Neural progenitor cell (in vitro differentiated cells): ENCODE results near the gene DMAC2L. TPM values are rescaled to one million over a fixed set of nuclear protein-coding genes. Genes with fewer than 3 reads are reported as not detected.

Experiments used
- DNase-seq: peaks from one replicate; pipeline ENCODE4 v3.0.0-alpha.2; 2016; ENCODE audit warnings: low spot score
- H2AFZ ChIP-seq: fragments of 200-600 bp; sonication (generic); replicated peaks from 2 replicates; pipeline ENCODE4 v1.6.1; 2016; ENCODE audit warnings: antibody characterized with exemption
- H3F3A ChIP-seq: fragments of 200-600 bp; sonication (generic); 2 replicates; pipeline ENCODE4 v1.6.1; 2016; ENCODE audit warnings: antibody characterized with exemption, low read depth
- H3K27ac ChIP-seq: fragments of 200-600 bp; sonication (generic); 2 replicates; pipeline ENCODE4 v1.5.1; 2016; ENCODE audit warnings: mild to moderate bottlenecking
- H3K27me3 ChIP-seq: fragments of 200-600 bp; sonication (generic); 2 replicates; pipeline ENCODE4 v1.6.1; 2016; ENCODE audit warnings: mild to moderate bottlenecking, moderate library complexity
- H3K36me3 ChIP-seq: fragments of 200-600 bp; sonication (generic); 2 replicates; pipeline ENCODE4 v1.5.1; 2016
- H3K4me1 ChIP-seq: fragments of 200-600 bp; sonication (generic); 2 replicates; pipeline ENCODE4 v1.6.1; 2016; ENCODE audit warnings: mixed run types
- H3K4me2 ChIP-seq: fragments of 200-600 bp; sonication (generic); 2 replicates; pipeline ENCODE4 v1.6.1; 2016
- H3K4me3 ChIP-seq: fragments of 200-600 bp; sonication (generic); 2 replicates; pipeline ENCODE4 v1.5.1; 2016
- H3K79me2 ChIP-seq: fragments of 200-600 bp; sonication (generic); 2 replicates; pipeline ENCODE4 v1.6.1; 2016; ENCODE audit warnings: low read depth
- H3K9ac ChIP-seq: fragments of 200-600 bp; sonication (generic); 2 replicates; pipeline ENCODE4 v1.6.1; 2016
- H3K9me3 ChIP-seq: fragments of 200-600 bp; sonication (generic); 2 replicates; pipeline ENCODE4 v1.5.1; 2016; ENCODE audit warnings: low read depth
- H4K20me1 ChIP-seq: fragments of 200-600 bp; sonication (generic); 2 replicates; pipeline ENCODE4 v1.6.1; 2016; ENCODE audit warnings: low read depth
- H3K27ac Mint-ChIP-seq: 3 replicates; pipeline ENCODE4 v1.8.0; 2021; ENCODE audit warnings: mixed read lengths
- H3K27me3 Mint-ChIP-seq: 2 replicates; pipeline ENCODE4 v1.8.0; 2022; ENCODE audit warnings: low read depth, mild to moderate bottlenecking, inconsistent platforms, moderate library complexity, mixed read lengths; ENCODE audit not compliant: insufficient read depth
- H3K36me3 Mint-ChIP-seq: 3 replicates; pipeline ENCODE4 v1.8.0; 2021; ENCODE audit warnings: mixed read lengths
- H3K4me1 Mint-ChIP-seq: 3 replicates; pipeline ENCODE4 v1.8.0; 2021; ENCODE audit warnings: mixed read lengths
- H3K4me3 Mint-ChIP-seq: 3 replicates; pipeline ENCODE4 v1.8.0; 2021; ENCODE audit warnings: mild to moderate bottlenecking, moderate library complexity, mixed read lengths
- H3K9me3 Mint-ChIP-seq: 3 replicates; pipeline ENCODE4 v1.8.0; 2020; ENCODE audit warnings: mixed read lengths
- CTCF ChIP-seq: fragments of 200-600 bp; sonication (generic); IDR thresholded peaks from 2 replicates; pipeline ENCODE4 v1.5.1; 2017; ENCODE audit warnings: antibody characterized with exemption, mild to moderate bottlenecking
- EZH2 ChIP-seq: fragments of 200-600 bp; sonication (generic); IDR thresholded peaks from 2 replicates; pipeline ENCODE4 v1.6.1; 2017; ENCODE audit warnings: antibody characterized with exemption, mild to moderate bottlenecking, moderate library complexity
- EZH2phosphoT487 ChIP-seq: fragments of 200-600 bp; sonication (generic); IDR thresholded peaks from 2 replicates; pipeline ENCODE4 v1.6.1; 2017; ENCODE audit warnings: antibody characterized with exemption
- total RNA-seq: library from RNA; depleted of rRNA; stranded (reverse); fragments of >200 nt; gene quantifications from 2 replicates; pipeline ENCODE4 v1.2.3, GENCODE V29; 2015; ENCODE audit warnings: low replicate concordance

DMAC2L gene
- total RNA-seq, 1 donor from 2014 or later, result 17.6 TPM

DNA sequence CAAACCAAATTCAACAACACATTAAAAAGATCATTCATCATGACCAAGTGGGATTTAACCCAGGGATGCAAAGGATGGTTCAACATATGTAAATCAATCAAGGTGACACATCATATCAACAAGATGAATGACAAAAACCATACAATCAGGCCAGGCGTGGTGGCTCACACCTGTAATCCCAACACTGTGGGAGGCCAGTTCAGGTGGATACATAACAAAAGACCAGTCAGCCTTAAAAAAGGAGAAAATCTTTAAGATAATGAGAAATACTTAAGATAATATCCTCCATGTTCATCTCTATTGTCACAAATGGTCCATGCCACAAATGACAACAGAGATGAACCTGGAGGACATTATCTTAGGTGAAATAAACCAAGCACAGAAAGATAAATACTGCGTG, 12.5 kb upstream of the DMAC2L start:
- no peaks in the 10 kb centered on the region for H3K27me3 ChIP-seq
- Mint-ChIP-seq H3K27ac (no peak overlapping the region), H3K9me3 (no peaks in the 10 kb centered on the region), H3K4me1 (no peaks in the 10 kb centered on the region), H3K27me3 (no peaks in the 10 kb centered on the region), H3K36me3 (peaks cover 31% of the 10 kb centered on the region), H3K4me3 (no peak overlapping the region)
- no peaks in the 10 kb centered on the region for H3K9me3 ChIP-seq
- no peak for DNase-seq
- peaks cover 7% of the 10 kb centered on the region for H3K36me3 ChIP-seq
- no peaks in the 10 kb centered on the region for H3F3A ChIP-seq
- no peaks in the 10 kb centered on the region for H3K4me1 ChIP-seq
- TF ChIP-seq EZH2phosphoT487, result no peak
- no peak for TF ChIP-seq CTCF
- no peak for TF ChIP-seq EZH2
- H3K4me2 ChIP-seq, result no peak overlapping the region
- H2AFZ ChIP-seq, result no peak overlapping the region
- H3K27ac ChIP-seq, result no peak overlapping the region
- no peaks in the 10 kb centered on the region for H4K20me1 ChIP-seq
- H3K4me3 ChIP-seq, result no peak overlapping the region
- no peak overlapping the region for H3K9ac ChIP-seq
- peaks cover 18% of the 10 kb centered on the region for H3K79me2 ChIP-seq

DNA sequence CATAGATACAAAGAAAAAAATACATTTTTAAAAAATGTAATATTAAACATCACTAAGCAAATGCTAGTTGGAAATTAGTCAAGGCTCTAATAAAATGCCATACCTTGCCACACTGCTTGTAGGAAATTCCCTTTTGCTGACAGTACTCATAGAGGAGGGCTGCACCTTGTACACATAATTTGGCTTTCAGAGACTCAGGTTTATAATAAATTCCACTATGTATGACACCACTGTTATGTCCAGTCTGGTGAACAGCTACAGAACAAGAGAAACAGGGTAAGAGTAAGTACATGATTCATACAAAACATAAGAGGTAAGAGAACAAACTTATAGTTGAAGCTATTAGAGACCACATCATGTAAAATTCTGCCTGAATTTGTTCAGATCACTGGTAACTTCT, 10.2 kb upstream of the DMAC2L start:
- H3F3A ChIP-seq, result no peaks in the 10 kb centered on the region
- Mint-ChIP-seq H3K36me3 (peaks cover 39% of the 10 kb centered on the region), H3K4me1 (no peaks in the 10 kb centered on the region), H3K27ac (no peak overlapping the region), H3K27me3 (no peaks in the 10 kb centered on the region), H3K9me3 (peaks cover 4% of the 10 kb centered on the region), H3K4me3 (no peak overlapping the region)
- H3K9ac ChIP-seq, result no peak overlapping the region
- no peaks in the 10 kb centered on the region for H3K9me3 ChIP-seq
- DNase-seq, result no peak
- H3K27me3 ChIP-seq, result no peaks in the 10 kb centered on the region
- no peak overlapping the region for H2AFZ ChIP-seq
- H4K20me1 ChIP-seq, result no peaks in the 10 kb centered on the region
- H3K4me3 ChIP-seq, result no peak overlapping the region
- no peak overlapping the region for H3K27ac ChIP-seq
- no peak overlapping the region for H3K4me2 ChIP-seq
- no peaks in the 10 kb centered on the region for H3K4me1 ChIP-seq
- H3K36me3 ChIP-seq, result peaks cover 3% of the 10 kb centered on the region
- no peak for TF ChIP-seq EZH2phosphoT487
- TF ChIP-seq EZH2, result no peak
- TF ChIP-seq CTCF, result no peak
- peaks cover 38% of the 10 kb centered on the region for H3K79me2 ChIP-seq

DNA sequence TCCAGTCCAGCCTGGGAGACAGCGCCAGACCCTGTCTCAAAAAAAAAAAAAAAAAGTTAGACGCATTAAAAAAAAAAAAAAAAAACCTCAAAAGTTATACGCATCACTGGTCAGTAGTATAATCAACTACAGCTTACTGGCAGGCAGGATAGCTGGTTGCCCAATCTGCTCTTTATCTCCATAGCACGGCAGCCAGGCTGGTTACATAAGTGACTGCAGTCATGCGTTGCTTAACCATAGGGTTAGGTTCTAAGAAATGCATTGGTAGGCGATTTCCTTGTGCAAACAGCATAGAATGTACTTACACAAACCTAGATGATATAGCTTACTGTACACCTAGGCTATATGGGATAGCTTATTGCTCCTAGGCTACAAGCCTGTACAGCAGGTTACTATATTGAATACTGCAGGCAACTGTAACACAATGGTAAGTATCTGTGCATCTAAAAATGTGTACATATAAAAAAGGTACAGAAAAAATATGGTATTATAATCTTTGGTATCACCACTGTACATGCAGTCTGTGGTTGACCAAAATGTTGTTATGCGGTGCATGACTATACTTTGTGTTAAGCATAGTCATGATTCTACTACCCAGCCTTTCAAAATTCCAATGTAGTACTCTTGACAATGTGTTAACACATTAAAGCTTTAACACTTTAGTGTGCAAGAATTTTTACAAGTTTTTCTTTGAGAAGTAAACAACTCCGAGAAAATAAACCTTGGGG, 8.2 kb upstream of the DMAC2L start:
- Histone ChIP-seq H3K79me2 (peaks cover 48% of the 10 kb centered on the region), H3K36me3 (peaks cover 3% of the 10 kb centered on the region), H4K20me1 (no peaks in the 10 kb centered on the region), H3F3A (no peaks in the 10 kb centered on the region), H3K4me3 (no peak overlapping the region), H3K9me3 (no peaks in the 10 kb centered on the region), H3K27me3 (no peaks in the 10 kb centered on the region), H3K4me2 (no peak overlapping the region), H3K27ac (no peak overlapping the region), H3K4me1 (no peaks in the 10 kb centered on the region), H2AFZ (no peak overlapping the region), H3K9ac (no peak overlapping the region)
- Mint-ChIP-seq H3K9me3 (peaks cover 5% of the 10 kb centered on the region), H3K27me3 (peaks cover 2% of the 10 kb centered on the region), H3K4me3 (no peak overlapping the region), H3K27ac (no peak overlapping the region), H3K36me3 (peaks cover 38% of the 10 kb centered on the region), H3K4me1 (no peaks in the 10 kb centered on the region)
- TF ChIP-seq EZH2phosphoT487, result no peak
- no peak for TF ChIP-seq CTCF
- no peak for DNase-seq
